T-helper 1 cell treated with Interleukin-12 subunit alpha and Interleukin-12 subunit beta and Interleukin-4 antibody, amounts not matched to agents 30 μg/mL and 1 μg/mL, for 36 hours (primary cell): ENCODE data around the gene MRGPRF.

Experiments
- H3K27ac Mint-ChIP-seq: one replicate; pipeline ENCODE4 v1.8.0; 2021; ENCODE audit warnings: mild to moderate bottlenecking, mixed read lengths
- H3K27me3 Mint-ChIP-seq: one replicate; pipeline ENCODE4 v1.8.0; 2021; ENCODE audit warnings: low read depth, mixed read lengths
- H3K36me3 Mint-ChIP-seq: one replicate; pipeline ENCODE4 v1.8.0; 2021; ENCODE audit warnings: low read depth, mixed read lengths
- H3K4me1 Mint-ChIP-seq: one replicate; pipeline ENCODE4 v1.8.0; 2021; ENCODE audit warnings: low read depth, mixed read lengths
- H3K4me3 Mint-ChIP-seq: one replicate; pipeline ENCODE4 v1.8.0; 2021; ENCODE audit warnings: mild to moderate bottlenecking, moderate library complexity, mixed read lengths
- H3K9me3 Mint-ChIP-seq: one replicate; pipeline ENCODE4 v1.8.0; 2021; ENCODE audit warnings: mixed read lengths

Gene MRGPRF, protein sequence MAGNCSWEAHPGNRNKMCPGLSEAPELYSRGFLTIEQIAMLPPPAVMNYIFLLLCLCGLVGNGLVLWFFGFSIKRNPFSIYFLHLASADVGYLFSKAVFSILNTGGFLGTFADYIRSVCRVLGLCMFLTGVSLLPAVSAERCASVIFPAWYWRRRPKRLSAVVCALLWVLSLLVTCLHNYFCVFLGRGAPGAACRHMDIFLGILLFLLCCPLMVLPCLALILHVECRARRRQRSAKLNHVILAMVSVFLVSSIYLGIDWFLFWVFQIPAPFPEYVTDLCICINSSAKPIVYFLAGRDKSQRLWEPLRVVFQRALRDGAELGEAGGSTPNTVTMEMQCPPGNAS

DNA sequence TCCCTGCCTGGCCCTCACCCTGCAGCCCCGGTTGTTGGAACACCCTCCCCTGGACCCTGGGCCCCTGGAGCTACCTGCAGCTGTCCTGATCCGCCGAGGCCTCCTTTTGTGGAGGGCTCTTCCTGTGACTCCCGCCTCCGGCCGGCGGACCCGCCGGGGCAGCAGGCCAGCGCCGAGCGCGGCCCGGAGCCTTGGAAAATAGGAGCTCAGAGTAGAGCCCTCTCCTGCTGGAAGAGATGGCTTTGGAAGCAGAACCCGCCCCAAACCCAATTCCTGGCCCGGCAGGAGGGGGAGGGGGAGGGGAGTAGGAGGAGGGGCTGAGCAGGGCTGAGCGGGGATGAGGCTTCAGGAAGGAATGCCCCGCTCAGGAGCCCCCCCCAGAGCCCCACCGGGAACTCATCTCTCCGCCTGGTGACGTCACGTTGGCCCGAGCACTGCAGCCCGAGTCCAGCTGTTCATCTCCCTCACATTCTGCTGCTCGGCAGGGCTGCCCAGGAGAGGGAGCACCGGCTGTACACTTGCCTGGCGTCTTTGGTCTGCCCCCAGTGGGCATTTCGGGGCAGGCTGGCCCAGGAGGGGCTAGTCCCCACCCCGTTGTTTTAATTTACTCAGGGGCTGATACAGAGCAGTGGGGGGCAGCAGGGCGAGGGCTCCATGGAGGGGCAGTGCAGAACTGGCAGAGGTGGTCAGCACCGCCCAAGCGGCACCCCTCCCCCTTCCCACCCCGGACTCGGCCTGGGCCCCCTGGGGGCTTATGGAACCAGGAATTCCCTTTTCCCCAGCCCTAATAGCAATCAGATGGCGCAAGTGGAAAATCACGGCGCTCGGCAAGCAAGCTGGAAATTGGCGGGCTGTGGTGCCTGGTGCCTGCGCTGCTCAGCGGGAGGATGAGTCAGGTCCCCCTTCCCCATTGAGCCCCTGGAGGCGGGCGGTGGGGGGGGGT lies at the start of gene MRGPRF:
TSS of gene MRGPRF (minus strand) at position 238 of the 943 bp plus-strand sequence. CDS start 3,345 bp downstream, outside the sequence.
- Mint-ChIP-seq H3K4me3 (no peak within 1 kb of the TSS), H3K36me3 (no peaks in the 10 kb centered on the region)

DNA sequence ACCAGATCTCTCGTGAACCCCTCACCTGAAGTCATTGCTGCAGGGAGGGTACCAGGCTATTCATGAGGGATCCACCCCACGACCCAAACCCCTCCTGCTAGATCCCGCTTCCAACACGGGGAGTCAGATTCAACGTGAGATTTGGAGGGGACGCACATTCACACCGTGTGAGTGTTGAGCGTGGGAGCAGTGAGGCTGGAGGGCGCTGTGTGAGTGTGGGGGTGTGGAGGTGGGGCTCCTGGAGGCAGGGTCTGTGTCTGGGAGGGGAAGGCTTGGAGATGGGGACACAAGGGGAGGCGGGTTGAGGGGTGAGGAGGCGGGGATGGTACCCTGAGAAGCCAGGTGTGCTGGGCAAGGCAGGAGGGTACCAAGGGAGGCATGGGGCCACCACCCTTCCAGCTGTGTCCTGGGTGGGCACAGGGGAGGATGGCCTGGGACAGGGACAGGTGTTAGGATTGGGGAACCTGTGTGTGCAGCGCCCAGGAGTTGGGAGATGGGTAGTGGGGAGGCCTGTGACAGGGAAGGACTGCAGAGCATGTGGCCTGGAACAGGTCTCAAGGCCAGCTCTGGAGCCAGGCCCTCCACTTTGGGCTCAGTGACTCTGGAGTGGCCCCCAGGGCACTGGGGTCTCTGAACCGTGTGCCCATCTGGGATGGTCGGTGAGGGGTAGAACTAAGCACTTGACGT lies 49.3 kb upstream of the MRGPRF start:
- Mint-ChIP-seq H3K9me3 (no peaks in the 10 kb centered on the region), H3K4me3 (no peak overlapping the region), H3K27ac (peak overlapping the region; percentile 26), H3K27me3 (no peaks in the 10 kb centered on the region), H3K36me3 (no peaks in the 10 kb centered on the region), H3K4me1 (no peaks in the 10 kb centered on the region)

More for the DNA sequence above, at the start of gene MRGPRF:
- no peak within 1 kb of the TSS for H3K27ac Mint-ChIP-seq
- H3K9me3 Mint-ChIP-seq, result no peaks in the 10 kb centered on the region
- H3K27me3 Mint-ChIP-seq, result peaks cover 19% of the 10 kb centered on the region
- H3K4me1 Mint-ChIP-seq, result no peaks in the 10 kb centered on the region

DNA sequence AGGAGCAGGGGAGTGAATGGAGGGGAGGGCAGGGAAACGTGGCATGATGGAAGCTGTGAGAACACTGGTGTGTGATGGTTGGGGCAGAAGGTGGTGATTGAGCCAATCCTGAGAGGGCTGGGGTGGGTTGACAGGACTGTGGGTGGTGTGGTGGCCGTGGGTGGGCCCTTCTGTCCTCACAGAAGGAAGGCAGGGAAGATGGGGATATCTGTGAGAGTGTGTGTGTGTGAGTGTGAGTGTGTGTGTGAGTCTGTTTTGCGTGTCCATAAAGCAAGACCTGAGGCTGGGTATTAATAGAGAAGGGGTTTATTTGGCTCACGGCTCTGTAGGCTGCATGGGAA lies 48.6 kb upstream of the MRGPRF start:
- no peaks in the 10 kb centered on the region for H3K36me3 Mint-ChIP-seq
- H3K9me3 Mint-ChIP-seq, result no peaks in the 10 kb centered on the region
- H3K27me3 Mint-ChIP-seq, result no peaks in the 10 kb centered on the region
- no peak overlapping the region for H3K4me3 Mint-ChIP-seq
- no peaks in the 10 kb centered on the region for H3K4me1 Mint-ChIP-seq
- peak overlapping the region; percentile 26 for H3K27ac Mint-ChIP-seq

DNA sequence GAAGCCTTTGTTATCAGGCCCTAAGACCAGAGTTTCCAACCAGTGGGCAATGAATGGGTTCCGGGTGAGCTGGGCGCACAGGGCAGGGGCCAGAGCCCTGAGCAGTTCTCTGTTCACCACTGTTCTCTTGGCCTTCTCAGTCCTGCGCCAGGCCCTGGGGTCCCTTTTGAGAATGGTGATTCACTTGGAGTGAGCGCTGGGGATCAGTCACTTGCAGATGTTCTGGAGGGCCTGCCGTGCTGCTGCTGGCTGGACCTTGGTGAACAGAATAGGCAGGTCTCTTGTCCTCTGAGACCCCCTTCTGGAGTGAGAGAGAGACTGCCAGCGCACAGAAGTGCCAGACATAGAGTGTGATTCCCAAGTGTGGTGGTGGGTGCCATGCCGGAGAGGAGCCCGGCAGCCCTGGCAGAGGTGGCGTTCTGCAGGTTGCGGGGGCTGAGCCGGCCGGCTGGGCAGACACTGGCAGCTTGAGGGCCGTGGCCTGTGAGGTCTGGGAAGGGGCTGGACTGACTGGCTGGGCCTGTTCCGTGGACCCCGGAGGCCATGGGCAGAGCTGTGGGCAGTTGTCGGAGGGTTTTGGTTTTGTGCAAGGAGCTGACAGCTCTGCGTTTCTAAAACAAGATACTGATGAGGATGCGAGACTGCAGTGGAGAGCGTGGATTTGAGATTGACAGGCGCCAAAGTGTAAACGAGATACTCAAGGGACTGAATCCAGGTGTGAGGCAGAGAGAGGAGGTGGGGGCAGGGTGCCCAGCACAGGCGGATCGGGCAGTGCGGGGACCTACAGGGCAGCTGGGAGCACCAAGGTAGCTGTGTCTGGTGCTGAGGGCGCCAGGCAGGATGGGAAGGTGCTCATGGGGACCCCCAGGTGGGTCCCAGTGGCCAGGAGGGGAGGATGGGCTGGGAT lies 48.0 kb upstream of the MRGPRF start:
- Mint-ChIP-seq H3K36me3 (no peaks in the 10 kb centered on the region), H3K4me3 (no peak overlapping the region), H3K27ac (no peak overlapping the region), H3K4me1 (no peaks in the 10 kb centered on the region), H3K9me3 (no peaks in the 10 kb centered on the region), H3K27me3 (no peaks in the 10 kb centered on the region)

DNA sequence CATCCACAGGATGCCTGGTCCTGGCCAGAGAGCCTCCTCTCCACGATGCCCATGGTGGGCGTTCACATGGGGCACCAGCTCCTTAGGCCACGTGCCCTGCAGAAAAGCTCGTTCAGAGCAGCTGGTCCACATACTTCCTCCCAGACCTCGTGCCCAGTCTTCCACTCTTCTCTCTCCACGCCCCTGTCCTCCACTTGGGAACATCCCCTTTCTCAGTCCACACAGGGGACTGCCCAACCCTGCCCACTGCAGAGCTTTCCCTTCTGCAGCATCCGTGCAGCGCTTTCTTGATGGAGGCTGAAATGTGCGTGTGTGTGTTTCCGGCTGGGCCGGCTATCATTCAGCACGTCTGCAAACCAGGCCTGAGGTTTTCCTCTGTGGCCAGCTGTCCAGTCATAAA lies 46.9 kb upstream of the MRGPRF start:
- Mint-ChIP-seq H3K4me1 (no peaks in the 10 kb centered on the region), H3K36me3 (no peaks in the 10 kb centered on the region), H3K4me3 (no peak overlapping the region), H3K27ac (no peak overlapping the region), H3K27me3 (no peaks in the 10 kb centered on the region), H3K9me3 (no peaks in the 10 kb centered on the region)

DNA sequence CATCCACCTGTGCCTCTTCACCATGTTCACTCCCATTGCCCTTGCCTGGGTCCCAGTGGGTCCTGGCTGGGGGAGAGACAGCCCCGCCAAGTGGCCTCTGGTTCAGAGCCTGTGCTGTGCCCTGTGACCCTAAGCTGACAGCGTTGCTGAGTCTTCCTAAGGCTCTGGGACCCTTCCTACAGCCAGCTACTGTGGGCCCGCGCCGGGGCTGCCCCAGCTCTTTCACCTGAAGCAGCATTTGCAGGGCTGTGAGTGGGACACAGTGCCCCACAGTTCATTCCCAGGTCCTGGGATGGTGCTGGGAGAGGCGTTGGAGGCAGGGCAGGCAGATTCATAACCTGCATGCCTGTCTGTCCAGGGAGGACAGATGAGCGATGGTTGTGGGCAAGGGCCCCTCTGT lies 46.4 kb upstream of the MRGPRF start:
- no peaks in the 10 kb centered on the region for H3K36me3 Mint-ChIP-seq
- no peak overlapping the region for H3K27ac Mint-ChIP-seq
- H3K4me3 Mint-ChIP-seq, result no peak overlapping the region
- no peaks in the 10 kb centered on the region for H3K4me1 Mint-ChIP-seq
- no peaks in the 10 kb centered on the region for H3K9me3 Mint-ChIP-seq
- H3K27me3 Mint-ChIP-seq, result no peaks in the 10 kb centered on the region

DNA sequence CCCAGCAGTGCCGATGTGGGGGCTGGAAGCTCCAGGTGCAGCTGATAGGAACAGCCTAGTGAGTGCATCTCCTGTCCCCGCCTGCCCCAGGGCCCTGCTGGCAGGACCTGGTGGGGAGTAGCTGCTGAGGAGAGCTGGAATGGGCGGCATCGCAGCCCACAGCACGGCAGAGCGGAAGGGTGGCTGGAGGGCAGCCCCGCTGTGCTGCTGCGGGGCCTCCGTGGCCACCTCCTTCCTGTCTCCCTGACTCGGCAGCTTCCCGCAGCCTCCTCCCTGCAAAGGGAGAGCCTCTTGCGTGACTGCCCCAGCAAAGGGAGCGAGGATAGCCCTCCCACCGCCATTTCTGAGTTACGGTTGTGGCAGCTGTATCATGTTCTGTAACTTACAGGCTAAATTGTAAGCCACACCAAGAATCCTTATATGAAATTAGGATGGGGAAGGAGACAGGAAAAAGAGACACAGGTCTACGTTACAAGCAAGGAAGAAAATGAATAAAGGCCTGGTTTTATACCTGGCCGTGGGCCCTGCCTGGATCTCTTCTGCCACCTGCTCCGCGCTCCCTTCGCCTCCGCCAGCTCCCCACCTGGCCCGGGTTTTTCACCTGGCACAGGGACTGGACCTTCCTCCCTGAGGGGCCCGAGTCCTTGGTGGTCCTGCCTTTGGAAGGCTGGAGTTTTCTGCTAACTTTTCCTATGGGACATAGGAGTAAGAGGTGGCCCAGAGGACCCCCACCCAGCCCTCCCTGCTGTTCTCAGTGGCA lies 45.6 kb upstream of the MRGPRF start:
- H3K4me1 Mint-ChIP-seq, result no peaks in the 10 kb centered on the region
- no peaks in the 10 kb centered on the region for H3K9me3 Mint-ChIP-seq
- no peak overlapping the region for H3K4me3 Mint-ChIP-seq
- no peak overlapping the region for H3K27ac Mint-ChIP-seq
- H3K27me3 Mint-ChIP-seq, result no peaks in the 10 kb centered on the region
- no peaks in the 10 kb centered on the region for H3K36me3 Mint-ChIP-seq

DNA sequence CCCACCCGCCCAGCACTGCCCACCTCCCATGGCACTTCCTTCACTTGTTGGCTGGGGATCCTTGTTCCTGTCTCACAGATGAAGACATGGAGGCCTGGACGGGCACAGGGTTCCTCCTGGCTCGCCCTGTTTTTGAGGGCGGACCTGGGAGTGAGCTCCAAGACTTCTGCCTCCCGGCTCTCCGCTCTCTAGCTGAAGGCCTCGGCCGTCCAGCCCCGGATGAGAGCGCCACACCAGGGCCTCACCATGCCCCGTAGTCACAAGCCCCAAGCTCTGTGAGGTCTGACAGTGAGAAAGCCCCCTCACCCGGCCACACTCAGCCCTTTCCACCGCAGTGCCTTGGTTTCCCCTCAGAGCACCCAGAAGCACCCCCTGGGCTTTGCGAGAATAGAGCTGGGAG lies 44.8 kb upstream of the MRGPRF start:
- Mint-ChIP-seq H3K27ac (no peak overlapping the region), H3K4me1 (no peaks in the 10 kb centered on the region), H3K36me3 (no peaks in the 10 kb centered on the region), H3K4me3 (no peak overlapping the region), H3K9me3 (no peaks in the 10 kb centered on the region), H3K27me3 (no peaks in the 10 kb centered on the region)

DNA sequence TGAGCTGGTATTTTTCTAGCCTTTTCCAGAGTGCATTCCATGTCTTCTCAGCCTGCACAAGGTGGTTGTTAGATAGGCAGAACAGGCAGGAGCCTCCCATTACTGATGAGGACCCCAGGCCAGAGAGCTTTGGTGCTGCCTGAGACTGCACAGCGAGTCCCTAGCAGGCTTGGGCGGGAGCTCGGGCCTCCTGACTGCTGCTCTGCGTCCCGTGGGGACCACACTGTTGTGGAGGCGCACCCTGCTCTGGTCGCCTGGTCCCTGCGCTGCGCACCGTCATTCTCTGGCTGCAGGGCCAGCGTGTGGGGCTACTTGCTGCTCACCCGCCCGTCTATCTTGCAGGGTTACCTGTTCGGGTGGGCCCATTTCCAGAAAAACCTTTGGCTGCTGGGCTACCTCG lies 44.2 kb upstream of the MRGPRF start:
- Mint-ChIP-seq H3K4me3 (no peak overlapping the region), H3K4me1 (no peaks in the 10 kb centered on the region), H3K36me3 (no peaks in the 10 kb centered on the region), H3K27ac (no peak overlapping the region), H3K27me3 (no peaks in the 10 kb centered on the region), H3K9me3 (no peaks in the 10 kb centered on the region)

DNA sequence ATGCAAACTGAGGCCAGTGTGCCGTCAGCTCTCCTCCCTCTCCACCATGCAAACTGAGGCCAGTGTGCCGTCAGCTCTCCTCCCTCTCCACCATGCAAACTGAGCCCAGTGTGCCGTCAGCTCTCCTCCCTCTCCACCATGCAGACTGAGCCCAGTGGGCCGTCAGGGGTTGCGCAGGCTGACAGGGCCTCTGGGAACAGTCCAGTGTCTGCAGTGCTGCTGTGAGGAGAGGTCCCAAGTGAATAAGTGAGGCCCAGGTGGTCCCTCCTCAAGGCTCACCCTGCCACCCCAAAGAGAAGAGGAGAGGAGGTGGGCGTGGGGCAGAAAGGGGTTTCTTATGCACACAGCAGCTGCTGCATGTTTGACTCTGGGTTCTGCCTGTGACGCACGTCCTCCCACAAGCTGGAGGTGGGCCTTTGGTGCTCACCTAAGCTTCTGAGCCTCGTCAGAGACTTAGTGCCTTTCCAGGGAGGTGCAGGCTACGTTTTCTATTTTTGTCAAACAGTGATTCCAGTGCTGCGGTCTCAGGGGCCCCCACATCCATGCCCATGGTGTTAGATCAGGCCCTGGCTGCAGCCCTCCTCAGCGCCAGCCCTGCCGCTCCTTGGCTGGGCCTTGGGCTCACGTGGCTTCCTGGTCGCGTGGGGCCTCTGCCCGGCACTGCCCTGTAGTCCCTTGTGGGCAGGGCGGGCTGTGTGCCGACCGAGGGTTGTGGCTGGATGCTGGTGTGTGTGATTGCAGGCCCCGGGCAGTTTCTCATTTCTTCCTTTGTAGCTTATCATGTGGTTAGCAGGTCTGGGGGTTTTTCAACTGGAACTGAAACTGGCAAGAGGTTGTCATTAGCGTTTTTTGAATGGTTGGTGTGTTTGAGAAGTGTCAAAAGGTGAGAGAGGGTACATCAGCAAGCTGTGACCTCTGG lies 42.8 kb upstream of the MRGPRF start:
- Mint-ChIP-seq H3K4me3 (no peak overlapping the region), H3K27me3 (no peaks in the 10 kb centered on the region)

DNA sequence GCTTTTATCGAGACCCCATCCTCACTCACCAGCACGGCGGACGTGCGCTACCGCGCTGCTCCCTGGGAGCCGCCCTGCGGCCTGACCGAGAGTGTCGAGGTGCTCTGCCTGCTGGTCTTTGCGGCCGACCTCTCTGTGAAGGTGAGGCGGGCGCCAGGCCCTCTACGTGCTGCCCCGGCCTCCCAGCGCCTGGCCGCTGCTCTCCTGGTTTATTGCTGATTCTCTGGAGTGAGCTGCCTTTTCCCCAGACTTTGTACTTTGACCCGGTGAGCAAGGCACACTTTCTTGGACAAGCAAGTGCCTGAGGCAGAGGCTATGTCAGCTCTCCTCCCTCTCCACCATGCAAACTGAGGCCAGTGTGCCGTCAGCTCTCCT lies 42.2 kb upstream of the MRGPRF start:
- Mint-ChIP-seq H3K4me1 (peaks cover 4% of the 10 kb centered on the region), H3K27ac (no peak overlapping the region), H3K36me3 (no peaks in the 10 kb centered on the region), H3K4me3 (no peak overlapping the region), H3K9me3 (no peaks in the 10 kb centered on the region), H3K27me3 (no peaks in the 10 kb centered on the region)

More for the DNA sequence above, 42.8 kb upstream of the MRGPRF start:
- Mint-ChIP-seq H3K9me3 (no peaks in the 10 kb centered on the region), H3K4me1 (peaks cover 4% of the 10 kb centered on the region), H3K36me3 (no peaks in the 10 kb centered on the region), H3K27ac (no peak overlapping the region)

DNA sequence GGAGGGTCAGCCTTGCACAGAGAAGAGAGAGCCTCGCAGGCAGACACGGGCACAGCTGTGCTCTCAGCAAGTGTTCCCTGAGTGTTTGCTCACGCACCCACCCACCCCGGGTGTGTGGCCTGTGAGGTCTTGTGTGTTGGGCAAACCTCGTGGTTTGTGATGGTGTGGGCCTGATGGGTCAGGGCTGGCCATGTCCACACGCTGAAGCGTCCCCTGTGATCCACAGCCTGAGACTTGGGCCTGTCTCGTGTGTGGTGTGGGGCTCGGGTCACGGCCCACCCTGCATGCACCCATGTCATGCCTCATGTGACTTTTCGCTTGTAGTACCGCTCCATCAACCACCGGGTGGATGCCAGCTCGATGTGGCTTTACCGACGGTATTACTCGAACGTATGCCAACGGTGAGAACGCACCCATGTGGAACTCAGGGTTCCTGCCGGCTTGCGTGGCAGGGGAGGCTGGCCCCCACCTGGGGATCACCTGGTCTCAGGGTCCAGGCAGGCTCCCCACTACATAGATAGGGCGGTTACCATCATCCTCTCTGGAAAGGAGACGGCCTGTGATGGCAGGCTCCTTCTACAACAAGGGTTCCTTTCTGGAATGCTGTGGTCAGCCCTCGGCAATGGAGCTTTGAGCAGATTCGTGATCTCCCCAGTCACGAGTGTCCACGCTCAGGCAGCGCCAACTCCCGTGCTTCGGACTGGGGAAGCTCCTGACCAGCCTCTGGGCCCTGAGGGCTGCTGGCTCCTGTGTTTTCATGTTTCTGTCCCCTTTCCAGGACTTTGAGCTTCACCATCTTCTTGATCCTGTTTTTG lies 41.6 kb upstream of the MRGPRF start:
- no peaks in the 10 kb centered on the region for H3K9me3 Mint-ChIP-seq
- H3K4me1 Mint-ChIP-seq, result peaks cover 7% of the 10 kb centered on the region
- no peak overlapping the region for H3K4me3 Mint-ChIP-seq
- H3K27me3 Mint-ChIP-seq, result no peaks in the 10 kb centered on the region
- no peaks in the 10 kb centered on the region for H3K36me3 Mint-ChIP-seq
- no peak overlapping the region for H3K27ac Mint-ChIP-seq
